GM19328 (cell line): ENCODE results near the gene PDCD7.

Experiments
- ATAC-seq: cut with Tn5 transposase; IDR thresholded peaks from one replicate; pipeline ENCODE4 v1.9.1; 2021; ENCODE audit warnings: mild to moderate bottlenecking, moderate library complexity; ENCODE audit not compliant: unreplicated experiment

Gene PDCD7

DNA sequence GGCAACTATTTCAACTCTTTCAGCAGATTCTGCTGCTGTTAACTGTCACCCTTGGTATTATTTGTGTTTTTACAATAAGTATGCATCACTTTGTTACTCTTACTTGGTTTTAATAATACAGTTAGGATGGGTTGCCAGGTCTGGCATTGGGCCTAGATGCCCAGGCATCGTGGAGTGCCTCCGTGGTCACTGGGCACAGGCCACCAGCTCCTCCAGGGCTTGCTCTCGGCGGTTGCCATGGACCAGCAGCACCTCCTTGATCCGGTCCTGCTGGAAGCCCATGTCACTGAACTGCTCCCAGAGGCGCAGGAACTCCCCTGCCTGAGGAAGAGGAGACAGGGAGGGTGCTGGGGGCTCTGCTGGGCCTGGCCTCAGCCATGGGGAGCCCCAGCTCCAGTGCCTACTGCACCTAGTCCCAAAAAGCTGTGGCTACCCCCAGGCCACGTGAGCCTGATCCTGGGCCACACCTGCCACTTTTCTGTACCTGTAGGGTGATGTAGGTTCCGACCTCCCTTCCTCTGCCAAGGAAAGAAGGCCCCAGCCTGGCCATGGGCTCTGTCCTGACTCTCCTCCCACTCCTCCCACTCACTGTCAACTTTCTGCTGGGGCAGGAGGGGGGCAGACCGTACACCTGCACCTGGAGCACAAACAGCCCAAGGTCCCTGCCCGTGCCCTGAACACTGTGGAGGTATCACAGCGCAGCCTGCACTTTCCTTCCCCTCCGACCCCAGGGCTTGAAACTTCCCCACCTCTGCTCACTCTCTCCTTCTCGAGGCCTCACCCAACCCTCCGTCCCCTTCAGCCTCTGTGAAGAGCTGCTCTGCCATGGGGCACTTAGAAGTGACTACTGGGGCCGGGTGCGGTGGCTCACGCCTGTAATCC is 40.5 kb downstream of the PDCD7 start:
- no peak for ATAC-seq

DNA sequence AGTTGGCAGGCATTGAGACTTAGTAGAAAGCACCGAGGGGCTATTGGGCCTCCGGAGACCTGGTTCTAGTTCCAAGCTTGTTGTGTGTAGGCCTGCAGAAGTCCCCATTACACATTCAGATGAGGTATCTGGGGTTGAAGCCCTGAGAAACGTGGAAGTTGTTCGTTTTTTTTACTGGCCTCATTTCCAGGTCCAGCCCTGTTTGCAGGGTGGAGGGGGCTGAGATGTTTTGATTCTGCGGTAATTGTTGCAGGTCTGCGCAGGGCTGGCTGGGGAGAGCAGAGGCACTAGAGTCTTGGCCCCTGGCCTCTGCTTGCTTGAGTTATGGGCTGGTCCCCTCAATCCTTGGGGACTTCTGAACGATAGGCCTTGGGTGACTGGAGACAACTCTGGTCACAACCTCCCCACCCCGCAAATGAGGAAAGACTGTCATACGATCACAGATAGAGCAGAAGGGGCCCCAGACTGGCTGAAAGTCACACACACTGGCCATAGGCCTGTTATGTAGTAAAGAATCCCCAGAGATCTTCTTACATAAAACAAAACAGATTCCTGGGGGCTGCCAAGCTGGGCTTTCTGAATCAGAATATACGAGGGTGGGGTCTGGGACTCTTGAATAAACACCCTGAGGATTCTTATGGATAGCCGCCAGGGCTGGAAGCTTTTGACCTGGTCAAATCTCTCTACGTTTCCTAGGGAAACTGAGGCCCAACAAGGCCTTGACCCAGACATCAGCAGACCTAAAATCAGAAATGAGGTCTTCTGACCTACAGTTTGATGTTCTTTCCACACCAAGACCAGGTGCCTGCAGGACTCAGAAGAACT is 41.5 kb downstream of the PDCD7 start:
- no peak for ATAC-seq

GRCh38 chr15:65089206-65089824 is 44.3 kb downstream of the PDCD7 start:
- no peak for ATAC-seq

DNA sequence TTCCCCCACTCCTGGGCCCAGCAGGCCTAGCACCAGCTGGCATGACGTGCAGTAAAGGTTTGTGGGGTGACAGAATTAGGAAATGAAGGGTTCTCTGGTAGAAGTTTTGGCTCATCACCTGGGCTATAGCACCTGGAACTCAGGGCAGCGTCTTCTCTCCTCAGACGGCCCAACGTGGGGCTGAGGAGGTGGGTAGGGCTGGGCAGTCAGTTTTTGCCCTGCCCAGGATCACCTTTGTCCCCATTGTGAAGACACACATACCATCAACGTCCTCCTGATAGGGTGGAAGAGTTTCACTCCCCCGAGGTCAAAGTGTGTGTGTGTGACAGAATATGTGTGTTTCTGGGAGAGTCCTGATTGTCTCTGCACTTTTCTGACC is 45.0 kb downstream of the PDCD7 start:
- ATAC-seq: no peak

DNA sequence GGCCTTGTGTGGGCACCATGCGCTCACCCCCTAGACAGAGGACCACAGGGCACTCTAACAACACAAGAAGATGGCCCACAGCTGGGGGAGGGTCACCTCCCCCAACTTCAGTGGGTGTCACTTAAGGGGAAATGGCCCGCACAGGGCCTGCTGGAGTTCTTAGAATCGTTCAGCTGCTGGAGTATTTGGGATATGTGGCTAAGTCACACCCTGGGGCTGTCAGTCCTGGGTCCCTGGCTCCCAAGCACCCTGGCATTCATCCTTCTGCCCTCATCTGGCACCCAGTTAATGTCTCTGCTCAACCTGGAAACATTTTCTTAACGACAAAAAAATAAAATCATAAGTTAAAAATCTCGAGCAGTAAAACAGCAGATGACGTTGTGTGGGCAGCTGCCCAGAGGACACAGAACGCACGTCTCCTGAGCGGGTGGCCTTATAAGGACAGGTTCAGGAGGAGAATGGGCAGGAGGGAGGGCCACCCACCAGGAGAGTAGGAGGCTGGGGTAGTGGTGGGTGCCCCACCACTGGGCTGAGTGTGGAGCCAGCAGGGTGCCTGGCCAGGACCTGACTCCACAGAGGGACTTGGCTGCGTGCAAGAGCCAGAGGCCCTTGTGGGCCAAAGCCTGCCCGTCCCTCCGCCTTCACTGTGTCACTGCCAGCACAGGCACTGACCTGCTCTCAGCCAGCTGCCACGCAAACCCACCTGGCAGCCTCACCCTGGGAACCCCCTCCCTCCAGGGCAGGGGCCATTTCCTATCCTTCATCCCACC is 45.5 kb downstream of the PDCD7 start:
- no peak for ATAC-seq

- no peak for ATAC-seq
Observed at GRCh38 chr15:65087411-65087810, 46.2 kb downstream of the PDCD7 start.

DNA sequence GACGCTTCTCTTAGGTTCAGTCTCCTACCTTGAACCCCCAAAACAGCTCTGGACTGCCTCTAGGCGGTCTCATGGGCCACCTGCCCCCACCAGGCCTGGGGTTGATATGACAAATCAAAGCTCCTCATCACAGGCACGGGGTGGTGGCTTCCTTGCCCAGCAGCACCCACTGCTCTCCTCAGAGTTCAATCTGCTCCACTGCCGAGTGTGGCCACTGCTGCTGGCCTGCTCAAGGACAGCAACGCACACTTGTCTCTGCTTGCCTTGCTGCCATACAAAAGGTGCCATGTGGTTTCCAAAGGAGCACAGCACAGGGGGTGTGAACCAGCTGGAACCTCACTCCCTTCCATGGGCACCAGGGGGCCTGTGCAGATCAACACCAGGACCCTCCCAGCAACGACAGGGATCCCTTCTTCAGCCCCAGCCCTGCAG is 46.9 kb downstream of the PDCD7 start:
- ATAC-seq: no peak

GRCh38 chr15:65085990-65086679 is 47.5 kb downstream of the PDCD7 start:
- no peak for ATAC-seq

DNA sequence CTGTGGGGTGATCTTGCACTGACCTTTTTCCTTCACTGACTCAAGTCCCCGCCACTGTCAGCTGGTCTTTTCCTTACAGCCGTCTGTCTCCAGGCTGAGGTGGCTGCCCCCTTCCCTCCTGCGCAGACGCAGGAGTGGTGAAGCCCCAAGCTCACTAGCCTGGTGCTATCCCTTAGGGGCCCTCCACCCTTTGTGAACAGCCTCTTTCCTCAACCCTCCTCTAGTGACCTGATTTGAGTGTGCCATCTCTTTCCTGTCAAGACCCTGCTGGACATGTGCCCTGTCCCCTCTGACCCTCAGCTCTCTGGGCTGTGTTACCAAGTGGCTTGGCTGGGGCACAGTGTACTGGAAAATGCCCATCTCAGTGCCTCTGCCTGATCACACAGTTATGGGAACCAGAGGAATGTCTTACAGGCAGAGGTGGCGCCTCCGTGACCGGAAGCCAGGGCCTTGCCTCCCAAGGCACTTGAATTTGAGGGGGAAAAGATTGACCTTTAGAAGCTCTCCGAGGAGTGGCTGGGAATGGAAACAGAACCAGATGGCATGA is 48.3 kb downstream of the PDCD7 start:
- ATAC-seq: no peak

GRCh38 chr15:65084500-65085206 is 49.0 kb downstream of the PDCD7 start:
- no peak for ATAC-seq

GRCh38 chr15:65083262-65083701 is 50.3 kb downstream of the PDCD7 start:
- no peak for ATAC-seq

DNA sequence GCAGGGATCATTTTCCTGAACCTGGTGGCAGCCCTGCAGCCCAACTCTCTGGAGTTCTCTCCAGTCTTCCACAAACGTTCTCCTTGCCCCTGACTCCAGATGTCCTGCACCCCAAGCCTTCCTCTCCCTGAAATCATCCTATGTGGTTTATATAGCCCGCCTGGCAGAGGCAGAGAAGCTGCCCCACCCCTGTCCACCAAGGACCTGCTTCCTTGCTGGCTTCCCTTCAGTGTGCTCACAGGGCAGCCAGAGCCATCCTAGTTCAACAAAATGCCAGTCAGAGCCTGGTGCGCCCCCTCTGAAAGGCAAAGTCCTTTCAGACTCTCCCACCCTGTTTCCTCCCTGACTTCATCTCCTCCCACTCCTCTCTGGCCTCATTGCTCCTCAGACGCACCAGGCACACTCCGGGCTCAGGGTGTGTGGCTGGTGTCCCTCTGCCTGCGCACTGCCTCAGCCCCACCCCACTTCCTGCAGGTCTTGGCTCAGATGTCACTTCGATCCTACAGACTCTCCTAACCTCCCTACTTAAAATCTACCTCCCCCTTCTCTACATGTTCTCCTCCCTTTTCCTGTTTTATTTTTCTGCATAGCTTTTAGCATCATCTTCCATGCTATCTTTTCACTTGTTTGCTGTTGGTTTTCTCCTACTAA is 51.2 kb downstream of the PDCD7 start:
- ATAC-seq: no peak

DNA sequence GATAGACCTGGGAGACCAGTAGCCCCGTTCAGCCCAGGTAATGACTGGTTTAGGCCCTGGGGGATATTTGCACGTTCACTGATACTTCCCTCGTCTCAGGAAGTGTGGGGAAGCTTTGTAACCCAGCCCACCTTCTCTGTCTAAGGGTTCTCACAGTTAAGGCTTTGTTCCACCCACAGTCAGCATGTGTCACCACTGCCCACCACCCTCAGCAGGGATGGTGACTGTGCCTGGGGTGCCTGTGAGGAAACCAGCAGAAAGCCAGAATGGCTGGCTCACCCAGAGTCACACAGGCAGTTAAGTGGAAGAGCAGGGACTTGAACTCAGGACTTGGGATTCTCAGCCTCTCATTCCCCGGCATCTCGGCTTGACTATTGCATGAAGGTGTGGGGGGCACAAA is 51.9 kb downstream of the PDCD7 start:
- ATAC-seq: no peak

GRCh38 chr15:65081270-65081669 is 52.3 kb downstream of the PDCD7 start:
- ATAC-seq: no peak

DNA sequence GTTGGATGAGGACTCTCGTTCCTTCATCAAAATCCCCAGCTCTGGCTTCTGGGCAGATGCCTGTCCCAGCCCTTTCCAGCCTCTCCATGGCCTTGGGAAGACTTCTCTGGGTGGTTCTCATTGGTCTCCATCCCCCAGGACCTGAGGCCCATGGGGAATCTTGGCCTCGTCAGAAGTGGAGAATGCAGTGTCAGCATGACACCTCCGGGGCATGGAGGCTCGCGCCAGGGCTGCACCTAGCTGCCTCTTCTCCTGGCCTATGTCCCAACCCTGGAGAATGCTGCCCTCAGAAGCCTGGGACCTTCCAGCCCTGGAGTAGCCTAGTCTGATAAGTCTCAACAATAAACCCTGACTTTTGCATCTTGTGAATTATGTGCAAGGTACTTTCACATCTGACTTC is 54.0 kb downstream of the PDCD7 start:
- ATAC-seq: no peak

DNA sequence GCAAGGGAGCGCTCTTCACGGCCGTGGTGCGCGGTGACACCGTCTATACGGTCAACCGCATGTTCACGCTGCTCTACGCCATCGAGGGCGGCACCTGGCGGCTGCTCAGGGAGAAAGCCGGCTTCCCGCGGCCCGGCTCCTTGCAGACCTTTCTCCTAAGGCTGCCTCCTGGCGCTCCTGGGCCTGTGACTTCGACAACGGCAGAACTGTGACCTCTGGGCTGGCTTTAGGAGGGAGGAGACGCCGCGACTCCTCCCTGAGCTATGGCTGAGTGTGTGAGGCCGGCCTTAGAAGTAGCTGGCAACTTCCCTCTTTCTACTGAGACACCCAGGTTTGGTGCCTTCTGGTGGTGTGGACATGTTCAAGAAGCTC is 55.6 kb downstream of the PDCD7 start:
- no peak for ATAC-seq

DNA sequence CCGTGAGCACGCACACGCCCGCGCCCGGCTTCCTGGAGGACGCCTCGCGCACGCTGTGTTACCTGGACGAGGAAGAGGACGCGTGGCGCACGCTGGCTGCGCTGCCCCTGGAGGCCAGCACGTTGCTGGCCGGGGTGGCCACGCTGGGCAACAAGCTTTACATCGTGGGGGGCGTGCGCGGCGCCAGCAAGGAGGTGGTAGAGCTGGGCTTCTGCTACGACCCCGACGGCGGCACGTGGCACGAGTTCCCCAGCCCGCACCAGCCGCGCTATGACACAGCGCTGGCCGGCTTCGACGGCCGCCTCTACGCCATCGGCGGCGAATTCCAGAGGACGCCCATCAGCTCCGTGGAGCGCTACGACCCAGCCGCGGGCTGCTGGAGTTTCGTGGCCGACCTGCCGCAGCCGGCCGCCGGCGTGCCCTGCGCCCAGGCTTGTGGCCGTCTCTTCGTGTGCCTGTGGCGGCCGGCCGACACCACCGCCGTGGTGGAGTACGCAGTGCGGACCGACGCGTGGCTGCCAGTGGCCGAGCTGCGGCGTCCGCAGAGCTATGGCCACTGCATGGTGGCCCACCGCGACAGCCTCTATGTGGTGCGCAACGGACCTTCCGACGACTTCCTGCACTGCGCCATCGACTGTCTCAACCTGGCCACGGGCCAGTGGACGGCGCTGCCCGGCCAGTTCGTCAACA is 56.2 kb downstream of the PDCD7 start:
- ATAC-seq: no peak
